ENCODE measurements around the gene BLACAT1.

BLACAT1 gene

GRCh38 chr1:205455581-205456382, at the start of gene BLACAT1:
BLACAT1 (minus strand) TSS chr1:205456045.
- DNase-seq (ENCODE audit: low read depth), result no peak

- DNase-seq (ENCODE audit: low read depth), result no peak
These were observed 49.4 kb upstream of the BLACAT1 start for GRCh38 chr1:205505076-205505729.

GRCh38 chr1:205504311-205505075, 48.6 kb upstream of the BLACAT1 start, which contains the start of gene CDK18:
CDK18 (plus strand) TSS chr1:205504669; CDS start chr1:205523168, 18,499 bp downstream.
- peak; percentile 60 for DNase-seq (ENCODE audit: low read depth)

GRCh38 chr1:205502992-205503391, 47.1 kb upstream of the BLACAT1 start:
- DNase-seq (ENCODE audit: low read depth), result no peak

- no peak for DNase-seq (ENCODE audit: low read depth)
These were observed 46.4 kb upstream of the BLACAT1 start for GRCh38 chr1:205502111-205502810.

- no peak for DNase-seq (ENCODE audit: low read depth)
These were observed 44.7 kb upstream of the BLACAT1 start for GRCh38 chr1:205500240-205501233.

- DNase-seq (ENCODE audit: low read depth), result no peak
These were observed 43.9 kb upstream of the BLACAT1 start for GRCh38 chr1:205499789-205500188.

GRCh38 chr1:205497351-205497750, 41.5 kb upstream of the BLACAT1 start:
- DNase-seq (ENCODE audit: low read depth), result no peak

GRCh38 chr1:205496661-205497060, 40.8 kb upstream of the BLACAT1 start:
- DNase-seq (ENCODE audit: low read depth), result no peak

- DNase-seq (ENCODE audit: low read depth), result no peak
These were observed 39.5 kb upstream of the BLACAT1 start for GRCh38 chr1:205495237-205495823.

- DNase-seq (ENCODE audit: low read depth), result no peak
These were observed 38.3 kb upstream of the BLACAT1 start for GRCh38 chr1:205494115-205494514.

- peak; percentile 68 for DNase-seq (ENCODE audit: low read depth)
These were observed 37.6 kb upstream of the BLACAT1 start for GRCh38 chr1:205493241-205494085.

GRCh38 chr1:205492774-205493173, 36.9 kb upstream of the BLACAT1 start:
- no peak for DNase-seq (ENCODE audit: low read depth)

GRCh38 chr1:205492201-205492667, 36.4 kb upstream of the BLACAT1 start:
- no peak for DNase-seq (ENCODE audit: low read depth)

- DNase-seq (ENCODE audit: low read depth), result no peak
These were observed 35.9 kb upstream of the BLACAT1 start for GRCh38 chr1:205491794-205492193.

GRCh38 chr1:205488074-205488723, 32.4 kb upstream of the BLACAT1 start:
- DNase-seq (ENCODE audit: low read depth), result peak; percentile 73

GRCh38 chr1:205486258-205486657, 30.4 kb upstream of the BLACAT1 start:
- DNase-seq (ENCODE audit: low read depth), result no peak

Data from EH (cell line).